ENCODE measurements around the gene CPXM1.

GRCh38 chr20:2767768-2768631 lies 32.4 kb downstream of the CPXM1 start:
- no peak for TF ChIP-seq BACH2 (CRISPR knock-in tag; IDR thresholded peaks at IDR 0.05; ENCODE audit: borderline replicate concordance)
- no peak for TF ChIP-seq ZNF70 (CRISPR knock-in tag; IDR thresholded peaks at IDR 0.05)
- no peak for TF ChIP-seq ZNF565 (CRISPR knock-in tag; conservative IDR thresholded peaks at IDR 0.05; ENCODE audit: low read depth)
- no peak for TF ChIP-seq ZC3H10 (CRISPR knock-in tag; IDR thresholded peaks at IDR 0.05)
- TF ChIP-seq, protein P1, sequence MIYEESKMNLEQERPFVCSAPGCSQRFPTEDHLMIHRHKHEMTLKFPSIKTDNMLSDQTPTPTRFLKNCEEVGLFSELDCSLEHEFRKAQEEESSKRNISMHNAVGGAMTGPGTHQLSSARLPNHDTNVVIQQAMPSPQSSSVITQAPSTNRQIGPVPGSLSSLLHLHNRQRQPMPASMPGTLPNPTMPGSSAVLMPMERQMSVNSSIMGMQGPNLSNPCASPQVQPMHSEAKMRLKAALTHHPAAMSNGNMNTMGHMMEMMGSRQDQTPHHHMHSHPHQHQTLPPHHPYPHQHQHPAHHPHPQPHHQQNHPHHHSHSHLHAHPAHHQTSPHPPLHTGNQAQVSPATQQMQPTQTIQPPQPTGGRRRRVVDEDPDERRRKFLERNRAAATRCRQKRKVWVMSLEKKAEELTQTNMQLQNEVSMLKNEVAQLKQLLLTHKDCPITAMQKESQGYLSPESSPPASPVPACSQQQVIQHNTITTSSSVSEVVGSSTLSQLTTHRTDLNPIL (CRISPR knock-in tag; IDR thresholded peaks at IDR 0.05; ENCODE audit: low read depth) = no peak
- no peak for TF ChIP-seq PPARA (CRISPR knock-in tag; IDR thresholded peaks at IDR 0.05; ENCODE audit: borderline replicate concordance)
- TF ChIP-seq ZNF8 (CRISPR knock-in tag; IDR thresholded peaks at IDR 0.05) = no peak
- no peak for TF ChIP-seq ARNTL (CRISPR knock-in tag; IDR thresholded peaks at IDR 0.05; ENCODE audit: borderline replicate concordance, low read depth)
- no peak for TF ChIP-seq ESRRG (CRISPR knock-in tag; IDR thresholded peaks at IDR 0.05)

Data from SK-N-SH treated with all-trans-retinoic acid at 6 μM for 48 hours (cell line).